HG03354 (cell line): ENCODE results near the gene CD244.
A peak's percentile ranks its signal among the peaks of the same experiment; 100 is the strongest.

Source experiments
- ATAC-seq: cut with Tn5 transposase; IDR thresholded peaks from one replicate; pipeline ENCODE4 v1.9.1; 2021; ENCODE audit warnings: mild to moderate bottlenecking; ENCODE audit not compliant: unreplicated experiment, poor library complexity, severe bottlenecking

The CD244 gene

DNA sequence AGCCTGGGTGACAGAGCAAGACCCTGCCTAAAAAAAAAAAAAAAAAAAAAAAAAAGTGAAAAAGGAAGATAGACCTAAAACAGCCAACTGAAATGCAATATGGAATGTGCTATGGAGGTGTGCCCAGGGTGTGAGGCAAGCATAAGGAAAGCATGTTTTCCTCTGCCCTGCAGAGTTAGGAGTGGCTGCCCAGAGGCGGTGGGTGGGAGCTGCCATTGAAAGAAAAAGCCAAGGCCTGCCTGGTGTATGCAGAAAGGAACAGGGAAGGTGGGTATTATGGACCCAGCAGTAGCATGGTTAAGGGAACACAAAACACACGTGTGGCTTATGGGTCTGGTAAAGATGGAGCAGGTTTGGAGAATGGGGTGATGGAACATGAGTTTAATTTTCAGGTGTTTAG, 8.9 kb downstream of the CD244 start:
- ATAC-seq, result no peak

DNA sequence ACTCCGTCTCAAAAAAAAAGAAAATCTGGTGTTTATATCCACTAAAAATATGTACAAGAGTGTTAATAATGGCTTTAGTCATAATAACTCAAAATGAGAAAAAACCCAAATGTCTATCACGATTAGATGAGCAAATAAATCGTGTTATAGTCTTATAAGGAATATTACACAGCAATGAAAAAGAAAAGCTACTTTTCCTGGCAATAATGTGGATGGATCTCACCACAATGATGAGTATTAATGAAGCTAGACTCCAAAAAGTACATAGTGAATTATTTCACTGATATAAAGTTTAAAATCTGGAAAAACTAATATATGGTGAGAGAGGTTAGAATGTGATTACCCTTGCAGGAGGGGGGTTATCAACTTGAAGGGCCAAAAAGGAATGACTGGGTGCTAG, 9.7 kb downstream of the CD244 start:
- ATAC-seq, result no peak

DNA sequence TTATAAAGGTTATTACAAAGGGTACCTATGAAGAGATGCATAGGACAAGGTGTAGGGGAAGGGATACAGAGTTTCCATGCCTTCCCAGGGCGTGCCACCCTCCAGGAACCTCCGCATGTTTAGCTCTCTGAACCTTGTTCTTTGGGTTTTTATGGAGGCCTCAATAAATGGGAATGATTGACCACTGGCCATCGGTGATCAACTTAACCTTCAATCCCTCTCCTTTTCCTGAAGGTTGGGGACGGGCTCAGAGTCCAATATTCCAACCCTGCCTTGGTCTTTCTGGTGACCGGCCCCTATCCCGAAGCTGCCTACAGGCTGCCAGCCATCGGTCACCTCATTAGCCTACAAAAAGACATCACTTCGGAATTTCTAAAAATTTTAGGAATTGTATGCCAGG, 11.7 kb downstream of the CD244 start:
- ATAC-seq, result no peak

DNA sequence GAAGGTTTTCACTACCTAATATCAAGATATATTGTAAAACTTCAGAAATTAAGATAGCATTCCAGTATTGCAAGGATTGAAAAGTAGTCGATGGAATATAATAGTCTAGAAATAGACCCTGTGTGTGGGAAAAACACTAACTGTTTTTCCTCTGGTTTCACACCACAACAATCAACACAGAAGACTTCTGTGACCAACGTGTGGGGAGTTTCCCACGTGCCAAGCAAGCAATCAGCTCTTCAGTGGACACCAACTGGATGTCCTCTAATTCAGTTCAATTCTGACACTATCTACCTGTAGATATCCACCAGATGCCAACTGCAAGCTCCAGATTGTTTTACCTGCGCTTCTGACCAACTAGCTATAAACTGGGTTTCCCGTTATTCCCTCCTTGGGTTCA, 12.1 kb downstream of the CD244 start:
- no peak for ATAC-seq

DNA sequence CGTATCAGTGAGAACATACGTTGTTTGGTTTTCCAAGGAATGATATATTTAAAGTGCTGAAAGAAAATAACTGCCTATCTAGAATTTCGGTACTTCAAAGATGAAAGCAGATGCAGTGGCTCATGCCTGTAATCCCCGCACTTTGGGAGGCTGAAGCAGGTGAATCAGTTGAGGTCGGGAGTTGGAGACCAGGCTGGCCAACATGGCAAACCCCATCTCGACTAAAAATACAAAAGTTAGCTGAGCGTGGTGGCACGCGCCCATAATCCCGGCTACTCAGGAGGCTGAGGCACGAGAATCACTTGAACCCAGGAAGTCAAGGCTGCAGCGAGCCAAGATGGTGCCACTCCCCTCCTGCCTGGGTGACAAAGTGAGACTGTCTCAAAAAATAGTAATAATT, 16.4 kb downstream of the CD244 start:
- ATAC-seq, result no peak

DNA sequence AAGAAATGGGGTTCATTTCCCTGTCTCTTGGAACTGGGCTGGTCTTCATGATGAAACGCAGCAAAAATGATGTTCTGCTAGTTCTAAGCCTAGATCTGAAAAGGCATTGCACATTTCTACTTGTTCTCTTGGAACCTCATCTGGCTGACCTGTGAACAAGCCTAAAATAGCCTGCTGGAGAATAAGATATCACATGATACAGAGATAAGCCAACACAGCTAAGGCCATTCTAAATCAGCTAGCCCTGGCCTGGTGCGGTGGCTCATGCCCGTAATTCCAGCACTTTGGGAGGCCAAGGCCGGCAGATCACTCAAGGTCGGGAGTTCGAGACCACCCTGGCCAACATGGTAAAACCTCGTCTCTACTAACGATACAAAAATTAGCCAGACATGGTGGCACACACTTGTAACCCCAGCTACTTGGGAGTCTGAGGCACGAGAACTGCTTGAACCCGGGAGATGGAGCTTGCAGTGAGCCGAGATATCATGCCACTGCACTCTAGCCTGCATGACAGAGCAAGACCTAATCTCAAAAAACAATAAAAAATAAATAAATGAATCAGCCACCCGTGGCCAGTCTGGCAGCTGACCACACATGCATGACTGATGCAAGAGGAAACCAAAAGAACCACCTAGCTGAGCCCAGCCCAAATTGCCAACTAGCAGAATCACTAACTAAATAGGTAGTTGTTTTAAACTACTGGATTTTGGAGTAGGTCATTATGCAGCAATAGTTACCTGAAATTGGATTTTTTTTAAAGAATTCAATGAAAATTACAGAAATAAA, 18.0 kb downstream of the CD244 start:
- ATAC-seq, result no peak

DNA sequence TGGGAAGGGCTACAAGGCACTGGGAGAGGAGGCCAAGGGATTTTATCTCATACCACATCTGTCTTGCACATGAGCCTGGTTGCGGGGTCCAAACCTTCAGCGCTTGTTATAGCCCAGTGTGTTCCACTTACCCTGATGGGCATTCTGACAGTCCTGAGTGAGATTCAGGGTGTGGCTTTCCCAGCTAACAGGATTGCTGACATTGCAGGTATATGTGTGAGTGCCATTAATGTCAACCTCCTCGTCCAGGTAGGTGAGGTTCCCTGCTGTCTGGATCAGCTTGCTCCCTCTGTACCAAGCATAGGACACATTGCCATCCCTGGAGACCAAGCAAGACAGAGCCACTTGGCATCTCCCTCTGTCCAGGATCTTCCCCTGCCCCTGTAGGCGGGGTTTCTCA, 21.6 kb downstream of the CD244 start:
- no peak for ATAC-seq

DNA sequence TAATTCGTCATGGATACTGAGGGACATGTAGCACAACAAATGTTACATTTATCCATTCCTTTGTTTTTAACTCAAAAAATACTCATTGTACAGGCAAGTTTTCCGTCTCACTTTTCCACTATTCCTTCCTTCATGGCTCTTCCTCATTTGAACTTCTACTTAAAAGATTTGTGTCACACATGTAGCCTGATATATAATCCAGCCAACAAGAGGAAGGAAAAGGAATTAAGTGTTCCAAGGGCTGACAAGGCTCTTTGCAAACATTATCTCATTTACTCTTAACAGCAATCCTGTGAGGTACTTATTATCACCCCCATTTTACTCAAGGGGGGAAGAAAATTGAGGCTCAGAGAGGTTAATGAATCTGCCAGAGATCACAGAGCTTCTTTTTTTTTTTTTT, 22.9 kb downstream of the CD244 start:
- no peak for ATAC-seq

DNA sequence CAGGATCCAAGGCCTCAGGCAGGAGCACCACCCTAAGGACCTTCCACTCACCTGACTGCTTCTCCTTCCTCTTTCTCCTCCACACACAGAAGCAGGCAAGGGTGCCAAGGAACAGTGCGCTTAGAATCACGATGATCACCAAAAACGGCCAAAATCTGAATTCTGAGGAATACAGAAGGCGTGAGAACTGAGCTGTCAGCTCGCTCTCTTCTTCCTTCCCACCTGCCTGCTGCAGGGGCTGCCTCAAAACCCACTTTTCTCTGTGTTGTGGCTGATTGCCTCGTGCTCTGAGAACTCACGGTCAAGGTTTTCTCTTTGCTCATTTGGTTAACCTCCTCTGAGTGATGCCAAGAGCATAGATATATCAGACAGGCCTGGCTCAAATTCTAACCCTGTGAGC, 23.8 kb downstream of the CD244 start:
- no peak for ATAC-seq

DNA sequence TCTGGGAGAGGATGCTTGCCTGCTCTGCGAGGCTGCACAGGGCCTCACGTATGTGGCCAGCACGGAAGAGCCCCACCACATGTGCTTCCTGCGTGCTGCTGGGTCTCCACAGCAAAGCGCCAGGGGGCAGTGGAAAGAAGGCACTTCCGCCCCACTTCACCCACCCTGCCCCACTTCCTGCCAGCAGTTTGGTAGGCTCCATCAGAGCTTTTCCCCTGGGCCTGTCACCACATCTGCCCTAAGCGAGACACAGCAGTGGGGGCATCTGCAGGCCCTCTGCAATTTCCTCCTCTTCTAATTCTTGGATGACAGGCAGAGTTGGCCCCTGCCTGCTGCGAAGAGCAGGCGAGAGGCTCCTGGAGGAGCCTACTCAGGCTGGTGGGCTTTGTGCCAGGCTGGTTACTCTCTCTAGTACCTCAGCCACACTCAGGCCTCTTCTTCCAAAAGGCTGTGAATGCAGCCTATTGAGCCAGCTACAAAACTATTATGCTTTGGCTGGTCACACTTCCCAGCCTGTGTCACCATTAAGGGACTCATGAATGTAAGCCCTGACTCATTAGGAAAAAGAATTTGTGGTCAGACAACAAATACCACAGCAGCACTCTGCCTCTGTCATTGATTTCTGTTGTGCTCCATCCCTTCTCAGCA, 25.0 kb downstream of the CD244 start:
- ATAC-seq, result peak; percentile 81

DNA sequence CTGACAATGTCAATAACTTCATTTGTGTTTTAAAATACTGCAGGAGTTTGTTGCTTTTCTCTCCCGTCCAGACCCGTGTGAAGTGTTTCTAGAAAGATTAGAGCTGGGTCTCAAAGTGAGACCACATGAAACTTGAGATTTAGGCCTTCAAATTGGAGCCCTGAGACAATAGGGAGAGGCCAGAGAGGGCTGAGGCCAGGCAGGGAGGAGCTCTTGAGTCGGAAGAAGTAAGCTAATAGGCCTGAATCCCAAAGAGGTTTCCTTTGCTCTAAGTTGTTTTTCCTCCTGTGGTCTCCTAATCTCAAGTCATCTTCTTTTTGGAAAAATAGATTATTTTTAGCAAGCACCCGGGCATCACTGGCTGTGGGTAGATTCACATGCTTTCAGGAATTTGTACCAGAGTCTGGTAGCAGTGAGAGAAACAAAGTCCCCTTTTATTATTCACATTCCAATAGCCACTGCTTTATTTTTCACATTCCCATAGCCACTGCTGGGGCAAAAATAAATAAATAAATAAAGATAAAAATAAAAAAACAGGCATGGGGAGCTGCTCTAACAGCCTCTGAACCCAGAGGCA, 25.6 kb downstream of the CD244 start:
- ATAC-seq, result no peak

DNA sequence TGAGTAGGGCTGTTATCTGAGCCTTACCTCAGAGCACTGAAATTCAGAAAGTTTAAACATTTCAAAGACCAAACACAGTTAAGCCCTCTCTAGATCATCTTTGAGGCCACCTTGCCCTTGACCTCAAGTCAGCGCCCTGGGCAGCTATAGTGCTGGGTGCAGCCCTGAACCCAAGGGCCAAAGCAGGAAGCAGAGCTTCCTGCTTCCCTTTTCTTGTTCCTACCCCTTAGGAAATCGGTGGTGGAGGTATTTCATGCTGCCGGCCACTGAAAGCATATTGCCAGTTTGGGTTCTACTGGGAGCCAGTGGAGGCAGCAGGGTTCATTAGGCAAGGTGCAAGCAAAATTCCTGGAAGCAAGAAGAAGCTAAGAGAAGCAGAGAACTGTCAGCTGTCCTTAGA, 26.1 kb downstream of the CD244 start:
- ATAC-seq, result no peak

DNA sequence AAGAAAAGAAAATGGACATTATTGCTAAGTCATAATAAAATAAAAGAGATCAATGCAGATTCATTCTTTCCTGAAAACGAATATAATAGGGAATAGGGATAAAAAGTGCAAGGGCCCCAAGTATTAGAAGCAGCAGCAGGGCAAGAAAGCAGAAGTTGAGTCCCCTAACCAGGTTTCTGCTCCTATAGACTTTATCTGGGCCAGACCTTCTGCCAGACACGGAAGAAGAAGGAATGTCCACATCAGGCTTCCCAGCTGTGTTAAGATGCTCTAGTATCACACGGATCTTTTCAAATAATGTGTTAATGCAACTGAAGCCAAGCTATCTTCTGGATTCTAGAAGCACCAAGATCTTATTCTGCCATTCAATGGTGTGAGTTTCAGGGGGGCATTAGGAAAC, 26.9 kb downstream of the CD244 start:
- ATAC-seq, result no peak

DNA sequence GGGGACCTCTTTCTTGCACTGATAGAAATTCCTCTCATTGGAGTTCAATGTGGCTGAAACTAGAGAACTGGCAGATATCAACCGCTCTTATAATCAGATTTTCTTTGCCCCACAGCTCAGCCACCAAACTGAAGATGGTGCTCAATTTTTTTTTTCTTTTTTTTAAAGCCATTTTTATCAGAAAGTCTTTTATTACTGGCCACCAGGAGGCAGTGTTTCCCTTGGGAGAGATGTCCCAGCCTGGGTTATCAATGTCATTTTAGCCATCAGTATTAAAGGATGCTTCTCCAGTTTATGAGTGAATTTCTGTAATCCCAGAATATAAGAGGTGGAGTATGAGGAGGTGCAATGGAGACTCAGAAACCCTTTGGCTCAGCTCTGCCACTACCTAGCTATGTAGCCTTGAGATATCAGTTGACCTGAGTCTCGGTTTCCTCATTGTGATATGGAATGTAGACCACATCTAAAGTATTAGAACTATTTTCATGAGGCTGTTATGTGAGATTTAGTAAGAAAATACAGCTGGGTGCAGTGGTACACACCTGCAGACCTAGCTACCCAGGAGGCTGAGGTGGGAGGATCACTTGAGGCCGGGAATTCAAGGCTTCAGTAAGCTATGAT, 27.6 kb downstream of the CD244 start:
- no peak for ATAC-seq

DNA sequence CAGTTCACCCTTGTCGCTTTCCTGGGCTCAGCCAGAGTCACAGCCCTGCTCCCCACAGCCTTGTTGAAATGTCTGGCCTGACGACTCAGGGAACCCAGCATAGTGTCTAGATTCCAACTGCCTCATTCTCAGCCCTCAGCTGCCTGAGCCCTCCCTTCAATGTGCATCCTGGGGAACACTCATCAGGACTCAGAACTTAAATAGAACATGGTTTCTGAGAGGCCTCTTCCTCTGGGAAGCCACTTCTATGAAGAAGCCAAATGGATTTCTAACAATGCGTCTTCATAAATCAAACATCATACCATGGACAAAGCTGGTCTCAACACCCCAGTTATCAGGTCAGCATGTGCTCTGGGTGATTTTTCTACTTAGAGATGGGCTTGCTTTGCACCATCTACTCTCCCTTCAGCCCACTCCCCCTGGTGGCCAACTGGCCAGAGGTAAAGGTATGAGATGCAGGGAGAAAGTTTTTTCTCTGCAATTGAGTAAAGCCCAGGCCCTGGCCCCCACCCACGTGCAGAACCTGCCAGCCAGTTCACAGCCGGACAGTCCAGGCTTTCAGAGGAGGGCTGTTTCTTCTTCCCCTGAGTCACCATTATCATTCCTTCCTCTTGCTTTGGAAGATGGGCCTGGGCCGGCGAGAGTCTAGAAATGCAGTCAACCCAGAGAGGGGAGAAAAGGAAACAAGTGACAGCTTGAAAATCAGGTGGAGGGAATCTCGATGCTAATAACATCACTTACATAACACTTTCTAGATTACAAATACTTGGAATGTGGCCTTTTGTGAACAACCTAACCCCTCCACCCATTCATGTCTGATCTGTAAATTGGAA, 32.1 kb downstream of the CD244 start:
- peak; percentile 56 for ATAC-seq

DNA sequence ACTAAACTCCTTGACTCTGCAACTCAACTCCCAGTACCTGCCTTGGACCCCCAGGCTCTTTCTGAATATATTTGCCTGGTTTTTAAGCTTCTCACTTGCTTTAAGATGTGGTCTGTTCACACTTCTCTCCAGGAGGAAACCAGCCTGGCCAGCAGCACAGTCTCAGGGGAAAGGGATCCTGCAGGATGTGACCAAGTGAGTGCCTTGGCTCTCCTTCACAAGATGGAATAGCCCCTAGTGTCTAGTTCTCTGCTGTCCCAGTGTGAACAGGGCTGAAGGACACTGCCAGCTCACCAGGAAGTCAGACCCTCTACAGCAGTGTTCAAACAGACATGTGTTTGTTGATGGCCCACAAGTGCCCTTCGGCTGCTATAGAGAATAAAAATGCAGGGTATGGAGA, 32.9 kb downstream of the CD244 start:
- no peak for ATAC-seq

DNA sequence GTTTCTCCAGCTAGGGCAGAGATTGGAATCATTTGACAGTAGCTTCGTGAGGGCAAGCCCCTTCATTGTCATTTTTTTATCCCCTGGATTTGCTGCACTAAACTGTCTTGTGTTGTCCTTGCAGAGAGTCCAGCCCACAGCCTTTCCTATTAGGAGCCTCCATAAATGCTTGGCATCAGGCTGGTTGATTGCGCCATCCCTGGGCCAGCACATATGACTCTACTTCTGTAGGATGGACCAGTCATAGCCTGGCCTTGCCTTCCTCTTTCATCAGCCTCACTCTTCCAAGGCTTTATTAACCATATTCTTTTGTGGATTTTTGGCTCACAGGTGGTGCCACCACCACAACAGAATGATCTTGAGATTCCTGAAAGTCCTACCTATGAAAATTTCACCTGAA, 35.3 kb downstream of the CD244 start:
- ATAC-seq, result no peak

DNA sequence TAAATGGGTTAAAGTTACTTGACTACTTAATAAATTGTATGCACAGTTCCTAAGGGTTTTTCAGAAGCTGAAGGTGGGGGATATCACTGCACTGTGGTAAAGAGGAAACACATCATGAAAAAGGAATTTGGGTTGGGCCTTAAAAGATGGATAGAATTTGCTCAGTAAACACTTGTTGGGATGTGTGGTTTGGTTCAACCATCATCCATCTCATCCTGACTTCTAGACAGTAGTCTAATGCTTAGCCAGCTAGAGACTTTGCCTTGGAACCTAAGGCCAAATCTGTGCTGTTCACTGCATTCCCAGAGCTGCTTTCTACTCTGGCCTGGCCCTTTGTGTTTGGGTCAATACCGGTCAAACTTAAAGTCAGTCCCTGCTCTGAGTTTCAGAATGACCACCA, 36.1 kb downstream of the CD244 start:
- ATAC-seq, result no peak

DNA sequence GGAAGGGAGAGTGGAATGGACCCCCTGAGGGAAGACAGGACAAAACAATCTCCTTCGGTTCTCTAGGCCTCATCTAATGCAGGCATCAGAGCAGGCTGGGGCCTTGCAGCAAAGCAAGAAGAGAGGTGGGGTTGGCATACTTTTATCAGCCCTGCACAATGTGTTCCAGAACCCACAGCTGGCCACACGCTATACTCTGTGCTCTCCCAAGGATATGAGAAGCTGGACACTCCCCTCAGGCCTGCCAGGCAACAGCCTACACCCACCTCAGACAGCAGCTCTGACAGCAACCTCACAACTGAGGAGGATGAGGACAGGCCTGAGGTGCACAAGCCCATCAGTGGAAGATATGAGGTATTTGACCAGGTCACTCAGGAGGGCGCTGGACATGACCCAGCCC, 39.4 kb downstream of the CD244 start:
- ATAC-seq, result no peak

DNA sequence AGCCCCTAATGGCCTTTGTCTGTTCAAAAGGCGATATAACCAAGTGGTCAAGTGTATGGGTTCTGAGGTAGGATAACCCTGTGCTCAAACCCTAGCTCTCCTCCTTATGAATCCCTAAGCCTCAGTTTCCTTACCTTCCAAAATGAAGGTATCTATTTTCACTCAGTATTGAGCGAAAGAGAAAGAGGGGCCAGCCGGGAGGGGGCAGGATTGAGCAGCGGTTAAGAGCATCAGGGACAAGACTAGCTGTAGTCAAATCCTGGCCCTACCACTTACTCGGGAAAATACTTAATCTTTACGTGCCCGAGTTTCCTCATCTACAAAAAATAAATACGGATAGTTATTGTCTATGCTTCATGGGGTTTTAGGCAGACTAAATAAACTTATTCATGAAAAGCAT, 41.1 kb downstream of the CD244 start:
- no peak for ATAC-seq
